Esophagus mucosa (tissue), 1 donor: ENCODE measurements around the gene ACER2. TPM values are rescaled to one million over a fixed set of nuclear protein-coding genes. Genes with fewer than 3 reads are reported as not detected.

ENCODE experiments used
- ATAC-seq: fragments of 200-7000 bp; cut with Tn5 transposase; one replicate; pipeline ENCODE4 v1.9.1; 2020
- total RNA-seq: library from RNA; stranded (reverse); gene quantifications from one replicate; pipeline ENCODE4 v1.2.4, GENCODE V29; 2023
- donor health status: DM: yes; HTN: yes; CAD: no.

The ACER2 gene
- total RNA-seq, 1 donor from 2014 or later, result 3.1 TPM

DNA sequence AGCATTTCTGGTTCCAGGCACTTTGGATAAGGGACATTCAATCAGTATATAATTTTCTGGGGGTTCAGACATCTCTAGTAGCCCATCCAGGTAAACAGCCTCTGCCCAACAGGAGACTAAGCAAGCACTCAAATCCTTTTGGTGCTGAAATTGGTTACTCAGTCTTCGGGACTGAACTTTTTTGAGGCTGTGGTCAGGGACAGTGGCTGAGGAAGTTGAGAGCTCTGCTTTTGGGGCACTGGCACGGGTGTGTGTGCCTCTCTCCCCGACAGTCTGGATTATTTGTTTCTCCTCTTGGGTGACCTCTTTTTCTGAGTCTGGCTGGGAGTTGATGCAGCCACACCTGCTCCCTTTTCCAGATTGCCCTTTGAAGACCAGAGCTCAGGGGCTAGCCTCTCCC lies 47.6 kb downstream of the ACER2 start:
- no peak for ATAC-seq

DNA sequence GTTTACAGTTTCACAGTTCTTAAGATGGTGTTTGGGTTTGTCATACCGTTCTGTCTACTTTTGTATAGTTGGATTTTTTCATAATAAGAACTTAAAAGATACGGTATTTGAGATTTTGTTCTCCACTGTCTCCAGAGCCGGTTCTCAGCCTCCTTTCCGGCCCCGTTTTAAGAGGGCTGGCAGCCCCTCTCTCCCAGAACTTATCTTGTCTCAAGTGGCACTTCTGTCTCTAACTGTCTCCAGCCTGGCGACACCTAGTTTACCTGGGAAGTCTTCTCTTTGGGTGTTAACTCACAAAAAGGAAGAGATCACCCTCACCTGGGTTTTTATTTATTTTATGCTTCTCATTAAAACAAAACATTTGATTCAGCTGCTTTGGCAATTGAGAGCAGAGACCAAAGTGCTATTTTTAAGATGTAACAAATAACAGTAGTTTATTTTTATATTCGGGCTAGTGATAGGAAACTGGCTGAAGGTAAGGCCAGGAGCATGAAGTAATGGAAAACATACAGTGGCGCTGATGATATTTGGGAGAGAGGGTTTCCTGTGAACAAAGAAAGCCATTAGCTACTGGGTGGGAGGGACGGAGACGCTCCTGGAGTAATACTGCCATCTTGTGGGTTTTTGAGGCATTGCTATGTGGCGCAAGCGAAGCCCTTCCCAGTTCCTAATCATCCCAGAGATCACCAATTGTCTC lies 48.3 kb downstream of the ACER2 start:
- ATAC-seq, result peak; percentile 95

DNA sequence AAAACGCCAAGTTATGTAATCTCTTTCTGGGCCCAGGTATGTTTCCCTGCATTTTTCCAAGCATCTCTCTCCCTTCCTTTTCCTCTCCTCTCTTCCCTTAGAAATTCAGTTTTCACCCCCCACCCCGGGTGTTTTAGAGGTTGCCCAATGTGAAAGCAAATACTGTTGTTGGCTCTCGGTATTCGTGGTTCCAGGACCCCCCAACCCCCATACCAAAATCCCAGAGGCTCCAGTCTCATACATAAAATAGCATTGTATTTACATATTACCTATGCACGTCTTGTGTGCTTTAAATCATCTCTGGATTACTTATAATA lies 48.8 kb downstream of the ACER2 start:
- no peak for ATAC-seq

DNA sequence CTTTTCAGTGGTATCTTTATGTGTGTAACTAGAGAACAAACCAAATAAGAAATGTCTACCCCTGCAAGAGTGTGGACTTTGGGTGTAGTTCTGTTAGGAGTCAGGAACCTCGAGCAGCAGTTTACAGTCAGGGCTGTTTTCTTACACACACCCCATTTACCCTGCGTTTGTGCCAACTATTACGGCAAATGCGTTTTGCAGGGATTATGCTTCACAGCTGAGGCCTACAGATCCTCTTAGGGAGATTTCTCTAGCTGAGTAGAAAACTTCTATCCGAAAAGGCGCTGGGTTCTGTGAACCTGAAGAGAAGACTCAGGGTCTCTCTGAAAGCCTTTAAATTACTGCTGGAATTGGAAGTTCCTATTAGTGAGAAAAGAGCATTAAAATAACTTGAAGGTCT lies 51.4 kb downstream of the ACER2 start:
- ATAC-seq, result no peak

DNA sequence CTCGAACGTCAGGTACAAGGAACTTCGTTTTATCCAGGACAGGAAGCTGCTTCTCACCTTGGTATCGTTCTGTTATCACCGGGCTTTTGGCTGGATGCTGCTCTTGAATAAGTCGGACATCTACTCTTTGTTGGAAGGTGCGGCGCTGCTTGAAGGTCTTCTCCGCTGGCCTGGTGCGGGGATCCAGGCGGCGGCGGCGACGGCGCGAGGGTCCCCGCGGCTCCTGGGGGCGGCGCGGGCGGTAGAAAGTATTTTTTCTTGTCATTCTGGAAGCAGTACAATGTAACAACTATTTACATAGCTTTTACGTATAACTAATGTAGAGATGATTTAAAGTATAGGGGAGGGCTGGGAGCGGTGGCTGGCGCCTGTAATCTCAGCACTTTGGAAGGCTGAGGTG lies 52.3 kb downstream of the ACER2 start:
- no peak for ATAC-seq

DNA sequence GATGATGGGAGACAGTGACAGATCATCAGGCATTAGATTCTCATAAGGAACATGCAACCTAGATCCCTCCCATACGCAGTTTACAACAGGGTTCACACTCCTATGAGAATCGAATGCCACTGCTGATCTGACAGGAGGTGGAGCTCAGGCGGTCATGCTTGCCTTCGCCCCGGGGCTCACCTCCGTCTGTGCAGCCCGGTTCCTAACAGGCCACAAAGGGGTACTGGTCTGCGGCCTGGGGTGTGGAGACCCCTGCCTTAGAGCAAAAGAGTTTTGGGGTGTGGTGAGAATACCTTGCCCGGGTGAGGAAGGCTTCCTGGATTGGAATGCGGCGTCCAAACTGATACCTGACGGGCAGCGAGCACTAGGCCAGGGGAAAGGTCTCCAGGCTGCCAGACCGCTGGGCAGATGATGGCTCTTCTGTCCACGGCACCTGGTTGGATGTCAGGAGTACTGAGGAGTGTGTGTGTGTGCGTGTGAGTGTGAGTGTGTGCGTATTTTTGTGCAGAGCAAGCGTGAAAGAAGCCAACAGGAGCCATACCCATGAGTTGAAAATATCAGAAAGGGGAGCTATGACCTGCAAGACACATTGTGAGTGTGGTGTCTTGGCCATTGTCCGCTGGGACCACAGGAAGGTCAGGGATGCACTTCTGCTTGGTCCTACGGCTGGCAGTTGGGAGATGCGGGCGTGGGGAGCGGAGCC lies 55.4 kb downstream of the ACER2 start:
- peak; percentile 7 for ATAC-seq

DNA sequence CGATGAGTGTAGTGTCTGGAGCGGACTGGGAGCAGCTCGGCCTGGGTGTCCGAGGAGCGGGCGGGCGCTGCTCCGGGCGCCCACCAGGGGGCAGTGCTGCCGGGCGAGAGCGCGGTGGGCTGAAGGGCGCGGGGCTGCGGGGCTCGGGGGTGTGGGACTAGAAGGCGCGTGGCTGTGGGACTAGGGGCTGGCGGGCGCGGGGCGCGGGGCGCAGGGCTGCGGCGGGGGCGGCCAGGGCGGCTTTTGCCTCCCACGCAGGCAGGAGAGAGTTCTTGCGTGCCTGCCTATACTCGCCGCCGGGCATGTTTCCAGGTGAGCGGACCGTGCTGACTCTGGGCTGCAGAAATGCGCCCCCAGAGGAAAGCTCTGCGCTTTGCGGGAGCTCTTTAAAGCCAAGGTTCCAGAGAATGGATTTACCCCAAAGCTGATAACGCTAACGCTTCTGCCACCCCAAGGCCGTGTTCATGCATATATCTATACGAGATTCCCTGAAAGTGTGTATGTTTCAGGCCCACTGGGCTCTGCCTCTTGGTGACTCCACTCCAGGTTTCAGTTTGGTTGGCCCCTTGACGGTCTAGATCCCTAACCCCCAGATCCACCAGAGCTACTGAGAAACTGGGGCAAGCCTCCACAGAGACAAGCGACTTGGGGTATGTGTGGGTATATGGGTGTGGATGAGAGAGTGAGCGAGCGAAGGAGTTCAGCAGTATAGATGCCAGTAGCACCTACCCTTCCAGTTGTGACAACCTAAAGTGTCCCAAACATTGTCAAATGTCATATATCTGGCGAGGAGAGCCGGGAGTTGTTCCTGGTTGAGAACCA lies 56.2 kb downstream of the ACER2 start:
- ATAC-seq, result peak; percentile 85

DNA sequence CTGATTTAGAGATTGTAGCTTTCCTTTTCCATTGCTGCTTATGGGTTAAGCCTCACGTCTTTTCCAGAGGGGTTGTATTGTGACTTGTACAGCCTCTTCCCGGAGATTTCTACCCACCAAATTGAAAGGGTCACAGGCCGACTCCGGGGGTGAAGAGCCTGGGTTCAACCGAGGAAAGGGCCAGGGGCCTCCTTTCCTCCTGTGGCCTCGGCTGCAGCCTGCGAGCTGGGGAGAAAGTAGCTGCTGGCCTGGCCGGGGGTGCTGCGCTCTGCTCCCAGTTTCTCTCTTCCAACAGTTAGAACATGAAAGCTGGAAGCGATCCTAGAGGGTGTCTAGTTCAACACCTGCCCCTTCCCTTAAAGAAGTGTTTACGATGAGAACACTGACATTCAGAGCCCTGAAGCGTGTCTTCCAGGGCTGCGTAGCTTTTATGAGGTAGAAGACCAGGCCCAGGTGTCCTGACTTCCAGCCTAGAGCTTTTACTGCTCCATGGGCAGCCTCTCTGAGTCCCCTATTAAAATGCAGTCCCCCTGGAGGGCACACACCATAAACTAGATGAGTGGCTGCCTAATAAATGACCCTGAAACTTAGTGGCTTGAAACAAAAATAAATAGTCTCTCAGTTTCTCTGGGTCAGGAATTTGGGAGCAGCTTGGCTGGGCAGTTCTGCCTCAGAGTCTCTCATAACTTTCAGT lies 56.9 kb downstream of the ACER2 start:
- no peak for ATAC-seq

DNA sequence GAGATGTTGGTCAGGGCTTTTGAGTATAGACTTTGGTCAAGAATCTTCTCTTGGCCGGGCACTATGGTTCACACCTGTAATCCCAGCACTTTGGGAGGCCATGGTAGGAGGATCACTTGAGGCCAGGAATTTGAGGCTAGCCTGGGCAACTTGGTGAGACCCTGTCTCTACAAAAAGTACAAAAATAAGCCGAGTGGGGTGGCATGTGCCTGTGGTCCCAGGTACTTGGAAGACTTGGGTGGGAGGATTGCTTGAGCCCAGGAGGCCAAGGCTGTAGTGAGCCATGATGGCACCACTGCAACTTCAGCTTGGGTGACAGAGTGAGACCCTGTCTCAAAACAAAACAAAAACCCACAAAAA lies 57.5 kb downstream of the ACER2 start:
- ATAC-seq, result no peak

DNA sequence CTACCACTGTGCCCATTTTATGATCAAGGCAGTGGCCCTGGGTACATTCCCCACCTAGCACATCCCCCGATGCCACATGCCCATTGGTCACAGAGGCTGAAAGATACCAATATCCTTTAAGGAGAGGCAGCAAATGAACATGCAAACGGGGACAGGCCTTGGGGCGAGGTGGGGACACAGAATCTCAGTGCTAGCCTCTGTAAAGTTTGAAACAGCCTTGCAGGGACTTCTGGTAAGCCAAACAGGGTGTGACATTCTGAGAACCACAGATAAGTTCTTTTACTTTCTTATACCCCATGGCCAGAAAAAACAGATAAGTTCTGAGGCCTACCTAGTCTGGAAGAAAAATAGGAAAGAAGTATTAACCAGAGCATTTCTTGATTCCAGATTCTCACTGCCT lies 60.5 kb downstream of the ACER2 start:
- ATAC-seq, result no peak

DNA sequence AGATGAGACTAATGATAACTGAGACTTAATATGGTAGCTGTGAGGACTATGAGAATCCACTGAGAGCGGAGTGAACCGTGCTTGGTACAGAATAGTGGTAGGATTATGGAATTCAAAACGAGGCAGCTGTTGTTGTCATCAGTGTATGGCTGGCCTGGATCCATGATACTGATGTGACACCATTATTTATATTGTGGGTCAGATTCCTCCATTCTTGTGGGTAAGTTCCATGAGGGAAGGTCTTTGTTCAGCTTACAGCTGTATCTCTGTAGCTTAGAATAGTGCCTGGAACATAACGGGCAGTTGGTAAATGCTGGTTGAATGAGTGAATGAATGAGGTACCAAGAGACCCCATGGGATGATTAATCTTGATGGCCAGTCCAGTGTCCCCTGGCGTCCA lies 61.8 kb downstream of the ACER2 start:
- ATAC-seq, result no peak

DNA sequence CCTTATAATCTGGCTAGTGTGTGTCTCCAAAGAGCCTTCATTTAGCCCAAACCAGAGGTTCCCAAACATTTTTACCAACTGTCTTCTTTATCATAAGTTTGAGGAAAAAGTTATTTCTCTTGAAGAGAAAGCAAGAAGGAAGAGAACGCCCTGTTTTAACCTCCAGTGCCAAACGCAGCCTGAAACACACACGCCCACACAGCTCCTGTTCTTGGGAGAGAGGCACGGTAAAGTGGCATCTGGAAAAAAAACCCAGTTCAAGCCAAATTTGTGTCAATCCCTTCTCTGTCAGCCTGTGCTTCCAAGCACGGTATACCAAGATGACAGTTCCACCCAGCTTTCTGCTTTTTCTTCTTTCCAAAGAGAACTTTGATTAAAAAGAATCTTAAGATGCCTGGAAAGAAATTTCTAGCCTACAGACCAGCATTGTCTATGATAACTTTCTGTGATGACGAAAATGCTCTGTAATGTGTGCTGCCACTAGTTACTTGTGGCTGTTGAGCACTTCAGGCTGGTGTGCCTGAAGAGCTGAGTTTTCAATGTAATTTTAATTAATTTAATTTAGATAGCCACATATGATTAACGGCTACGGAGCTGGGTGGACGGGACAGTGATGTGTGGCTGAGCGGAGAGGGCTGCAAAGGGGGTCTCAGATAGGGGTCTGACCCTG lies 62.3 kb downstream of the ACER2 start:
- ATAC-seq, result no peak

DNA sequence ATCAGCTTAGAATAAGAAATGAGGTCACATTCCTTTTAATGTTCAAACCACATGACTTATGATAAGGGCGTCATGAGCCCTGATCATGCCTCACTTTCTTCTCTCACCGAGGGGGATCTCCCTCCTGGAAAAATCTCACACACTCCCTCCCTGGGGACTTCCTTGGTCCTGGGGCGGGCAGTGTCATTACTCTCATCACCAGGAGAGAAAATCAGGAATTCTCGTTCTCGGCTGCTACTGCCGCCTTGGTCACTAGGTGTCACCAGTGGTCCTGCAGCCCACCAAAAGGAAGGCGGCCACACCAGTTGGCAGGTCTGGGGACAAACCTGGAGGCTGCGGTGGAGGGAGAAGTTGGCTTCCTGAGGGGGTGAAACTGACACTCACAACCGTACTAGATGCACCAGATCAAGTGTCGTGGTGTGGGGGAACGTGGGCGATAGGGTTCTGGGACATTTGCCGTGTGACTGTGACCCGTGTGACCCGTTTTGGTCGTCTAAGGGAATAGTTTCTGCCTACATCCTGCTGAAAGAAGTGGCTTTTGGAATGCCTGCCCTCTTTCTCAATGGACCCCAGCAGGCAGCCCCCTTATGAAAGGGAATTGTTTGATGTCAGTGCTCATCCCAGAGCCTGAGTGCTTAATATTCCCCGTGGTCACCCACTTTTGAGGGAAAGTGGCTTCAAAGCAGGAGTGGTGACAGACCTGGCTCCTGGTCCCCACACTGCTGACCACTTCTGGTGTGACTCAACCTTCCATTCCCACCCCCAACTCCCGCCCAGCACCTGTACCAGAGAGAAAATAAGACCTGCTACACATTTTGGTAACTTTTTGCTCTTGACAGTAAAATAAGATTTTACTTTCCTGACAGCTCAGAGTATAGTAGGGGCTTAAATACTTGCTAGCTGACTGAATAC lies 63.2 kb downstream of the ACER2 start:
- ATAC-seq, result peak; percentile 59

DNA sequence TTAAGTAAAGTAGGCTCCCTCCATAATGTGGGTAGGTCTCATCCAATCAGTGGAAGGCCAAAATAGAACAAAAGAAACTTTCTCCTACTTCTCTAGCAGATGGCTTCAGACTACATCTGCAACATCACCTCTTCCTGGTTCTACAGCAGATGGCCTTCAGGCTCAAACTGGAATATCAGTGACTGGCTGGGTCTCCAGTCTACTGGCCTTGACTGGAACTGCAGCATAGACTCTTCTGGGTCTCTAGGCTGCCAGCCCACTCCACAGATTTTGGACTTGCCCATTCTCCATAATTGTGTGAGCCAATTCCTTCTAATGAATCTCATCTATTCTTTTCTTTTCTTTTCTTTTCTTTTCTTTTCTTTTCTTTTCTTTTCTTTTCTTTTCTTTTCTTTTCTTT lies 64.8 kb downstream of the ACER2 start:
- ATAC-seq, result no peak

DNA sequence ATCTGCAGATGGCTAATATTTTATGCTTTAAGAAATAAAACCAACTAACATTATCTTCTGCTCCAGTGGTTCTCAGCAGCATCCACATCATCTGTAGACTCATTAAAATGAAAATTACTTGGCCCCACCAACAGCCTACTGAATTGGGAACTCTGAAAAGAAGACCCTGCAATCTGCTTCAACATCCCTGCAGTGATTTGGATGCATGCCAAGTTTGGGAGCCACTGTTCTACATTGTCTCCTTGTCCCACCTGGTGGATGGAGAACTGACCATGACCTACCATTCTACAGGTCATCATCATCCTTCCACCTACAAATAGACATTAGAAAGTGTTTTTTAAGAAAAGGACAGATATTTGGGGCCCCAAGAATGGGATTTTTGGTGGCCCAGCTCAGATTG lies 71.1 kb downstream of the ACER2 start:
- ATAC-seq, result no peak

DNA sequence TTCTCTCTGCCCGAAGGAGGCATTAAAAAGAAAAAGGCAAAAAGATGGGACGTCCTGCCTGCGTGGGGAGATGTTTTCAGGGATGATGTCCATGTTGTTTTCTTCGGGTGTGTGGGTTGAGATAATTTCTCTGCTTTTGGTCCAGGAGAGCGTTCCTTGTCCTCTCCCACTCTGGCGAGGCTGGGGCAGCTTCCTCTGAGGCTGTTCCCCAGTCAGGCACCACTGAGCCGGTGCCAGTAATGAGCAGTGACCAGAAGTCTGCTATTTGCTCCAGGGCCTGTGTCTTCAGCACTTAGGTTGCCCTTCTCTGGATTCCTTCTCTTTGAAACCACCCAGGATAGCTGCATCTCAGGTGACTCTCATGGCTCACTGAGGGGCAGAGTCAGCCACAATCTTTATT lies 71.5 kb downstream of the ACER2 start:
- ATAC-seq, result no peak

DNA sequence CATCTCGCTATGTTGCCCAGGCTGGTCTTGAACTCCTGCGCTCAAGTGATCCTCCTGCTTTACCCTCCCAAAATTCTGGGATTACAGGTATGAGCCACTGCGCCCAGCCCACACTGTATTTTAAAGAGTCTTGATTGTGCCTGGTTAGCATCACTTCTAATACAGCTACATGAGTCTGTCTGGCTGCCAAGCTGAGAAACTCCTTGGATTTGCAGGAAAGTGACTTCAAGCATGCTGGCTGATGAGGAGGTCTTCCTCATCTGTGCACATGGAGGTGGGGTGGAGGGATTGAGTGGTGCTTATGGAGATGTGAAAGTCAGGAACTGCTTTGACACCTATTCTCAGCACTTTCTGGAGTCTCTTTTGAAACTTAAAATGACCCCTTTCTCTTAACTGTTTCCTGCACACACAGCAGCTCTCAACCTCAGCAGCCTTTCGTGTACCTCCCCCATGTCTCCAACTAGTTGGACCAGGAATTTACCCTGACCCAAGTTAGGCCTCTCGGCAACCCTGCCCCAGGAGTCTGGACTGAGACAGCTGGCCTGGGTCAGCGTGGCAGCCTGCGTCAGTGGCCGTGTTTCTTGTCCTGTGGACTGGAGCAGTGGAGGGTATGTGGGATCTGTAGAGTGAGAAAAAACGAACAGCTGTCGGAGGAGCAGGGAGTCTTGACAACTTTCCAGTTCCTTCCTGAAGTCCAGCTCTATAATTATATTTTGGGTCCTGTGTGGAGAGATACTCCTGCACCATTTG lies 72.5 kb downstream of the ACER2 start:
- no peak for ATAC-seq

DNA sequence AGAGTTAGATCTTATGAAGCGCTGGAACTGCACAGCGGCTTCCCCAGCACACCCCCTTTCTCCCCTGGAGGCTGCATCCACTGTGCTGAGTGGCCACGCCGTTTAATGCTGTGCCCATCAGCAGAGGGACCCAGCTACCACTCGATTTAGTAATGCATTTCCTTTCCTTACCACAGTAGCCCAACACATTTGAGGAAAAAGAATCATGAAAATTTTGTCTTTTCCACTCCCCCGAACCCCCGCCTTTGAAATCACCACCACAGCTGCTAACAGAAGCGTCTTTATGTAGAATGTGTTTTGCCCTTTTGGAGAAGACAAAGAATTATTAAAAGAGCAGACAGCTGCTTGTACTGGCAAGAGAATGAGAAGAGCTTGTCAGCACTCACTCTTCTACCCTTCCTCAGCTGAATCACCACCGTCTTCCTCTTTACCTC lies 73.2 kb downstream of the ACER2 start:
- ATAC-seq, result no peak

DNA sequence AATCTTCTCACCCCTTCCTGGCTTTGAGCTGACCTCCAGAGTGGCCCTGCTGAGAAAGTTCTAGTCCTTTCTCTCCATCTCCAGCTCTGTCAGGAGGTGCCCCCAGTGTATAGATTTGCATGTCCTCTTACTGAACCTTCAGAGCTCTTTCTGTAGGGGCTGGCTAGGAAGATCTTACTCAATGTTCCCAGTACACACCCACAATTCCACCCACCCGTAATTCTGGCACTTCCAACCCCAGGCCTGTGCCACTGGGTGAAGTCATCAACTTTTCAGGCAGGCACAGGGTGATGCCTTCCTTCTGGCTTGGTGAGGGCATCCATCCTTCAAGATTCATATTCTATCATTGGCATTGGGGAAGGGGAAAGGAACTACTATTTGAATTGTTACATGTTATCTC lies 75.9 kb downstream of the ACER2 start:
- ATAC-seq, result no peak

DNA sequence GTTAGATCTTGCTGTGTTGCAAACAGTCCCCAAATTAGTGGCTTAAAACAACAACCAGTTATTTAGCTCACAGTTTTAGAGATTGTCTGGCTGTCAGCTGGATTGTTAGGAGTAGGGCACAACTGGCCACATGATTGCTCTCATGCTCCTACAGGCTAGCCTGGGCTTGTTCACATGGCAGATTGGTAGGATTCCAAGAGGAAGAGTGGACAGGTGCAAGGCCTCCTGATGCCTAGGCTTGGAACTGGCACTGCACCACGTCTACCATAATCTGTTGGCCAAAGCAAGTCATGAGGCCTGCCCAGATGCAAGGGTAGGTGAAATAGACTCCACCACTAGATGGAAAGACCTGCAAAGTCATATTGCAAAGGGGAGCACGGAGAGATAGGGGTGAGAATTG lies 76.4 kb downstream of the ACER2 start:
- peak; percentile 61 for ATAC-seq

DNA sequence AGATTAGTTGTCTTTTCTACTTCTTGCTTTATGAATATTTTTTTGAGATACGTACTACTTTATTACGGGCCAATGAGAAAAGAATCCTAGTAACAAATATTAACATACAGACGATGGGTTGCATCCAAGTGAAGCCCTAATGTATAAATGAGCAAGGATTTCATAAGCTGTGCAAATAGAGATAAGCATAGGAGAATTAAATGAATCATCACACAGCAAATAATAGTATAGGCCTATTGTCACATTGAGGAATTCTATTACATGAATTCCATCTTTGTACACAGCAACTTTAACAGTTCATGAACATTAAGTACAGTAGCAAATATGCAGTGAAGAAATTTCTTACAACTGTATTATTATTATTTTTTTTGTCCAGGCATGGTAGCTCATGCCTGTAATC lies 78.0 kb downstream of the ACER2 start:
- ATAC-seq, result peak; percentile 63
